Activated CD8-positive, alpha-beta memory T cell treated with anti-CD3 and anti-CD28 coated beads, Interleukin-2, amount 10 ng/mL, durations not matched to agents 7 days and 5 days (primary cell): ENCODE measurements around the gene TGFBR3. TPM values are rescaled to one million over a fixed set of nuclear protein-coding genes. Genes with fewer than 3 reads are reported as not detected.
A peak's percentile ranks its signal among the peaks of the same experiment; 100 is the strongest.

Source experiments
- ATAC-seq: fragments of 150-1000 bp; cut with Tn5 transposase; one replicate; pipeline ENCODE4 v1.10.0; 2021; ENCODE audit warnings: moderate library complexity
- CTCF ChIA-PET: fragments of 350-600 bp; sonication (Branson Sonifier 250); formaldehyde crosslinking; loops from one replicate; lab custom pipeline; 2021; ENCODE audit warnings: antibody characterized with exemption; lab: Charles Lee
- DNase-seq: peaks from one replicate; pipeline ENCODE4 v3.0.0-alpha.2; 2020
- H3K27ac Mint-ChIP-seq: one replicate; pipeline ENCODE4 v1.8.0; 2021; ENCODE audit warnings: mild to moderate bottlenecking, mixed read lengths
- H3K27me3 Mint-ChIP-seq: one replicate; pipeline ENCODE4 v1.8.0; 2021; ENCODE audit warnings: mixed read lengths
- H3K36me3 Mint-ChIP-seq: one replicate; pipeline ENCODE4 v1.8.0; 2021; ENCODE audit warnings: mild to moderate bottlenecking, mixed read lengths
- H3K4me1 Mint-ChIP-seq: one replicate; pipeline ENCODE4 v1.8.0; 2021; ENCODE audit warnings: mixed read lengths
- H3K4me3 Mint-ChIP-seq: one replicate; pipeline ENCODE4 v1.8.0; 2021; ENCODE audit warnings: mild to moderate bottlenecking, moderate library complexity, mixed read lengths
- H3K9me3 Mint-ChIP-seq: one replicate; pipeline ENCODE4 v1.8.0; 2022; ENCODE audit warnings: low read depth, mixed read lengths
- total RNA-seq, 2 experiments: library from RNA; stranded (reverse); gene quantifications; one replicate each; pipeline ENCODE4 v1.2.3, GENCODE V29; 2021

The TGFBR3 gene
- total RNA-seq, 2 experiments from 2014 or later, result 10.4 to 25.8 TPM

GRCh38 chr1:91741906-91742305 lies 144.0 kb downstream of the TGFBR3 start:
- H3K4me3 Mint-ChIP-seq, result no peak overlapping the region
- no peaks in the 10 kb centered on the region for H3K27me3 Mint-ChIP-seq
- DNase-seq (no peak), ATAC-seq (no peak)
- H3K4me1 Mint-ChIP-seq, result peaks cover 2% of the 10 kb centered on the region
- peaks cover 50% of the 10 kb centered on the region for H3K36me3 Mint-ChIP-seq
- peaks cover 8% of the 10 kb centered on the region for H3K9me3 Mint-ChIP-seq
- CTCF ChIA-PET, result interaction anchor here (1.4 kb wide), 1 partner anchor 10 kb away, joined by 5 read pairs; no protein-coding TSS in a partner anchor
- no peak overlapping the region for H3K27ac Mint-ChIP-seq

- no peak overlapping the region for H3K27ac Mint-ChIP-seq
- H3K4me1 Mint-ChIP-seq, result peaks cover 2% of the 10 kb centered on the region
- no peak for DNase-seq
These were observed 144.7 kb downstream of the TGFBR3 start for GRCh38 chr1:91741301-91741700.

DNA sequence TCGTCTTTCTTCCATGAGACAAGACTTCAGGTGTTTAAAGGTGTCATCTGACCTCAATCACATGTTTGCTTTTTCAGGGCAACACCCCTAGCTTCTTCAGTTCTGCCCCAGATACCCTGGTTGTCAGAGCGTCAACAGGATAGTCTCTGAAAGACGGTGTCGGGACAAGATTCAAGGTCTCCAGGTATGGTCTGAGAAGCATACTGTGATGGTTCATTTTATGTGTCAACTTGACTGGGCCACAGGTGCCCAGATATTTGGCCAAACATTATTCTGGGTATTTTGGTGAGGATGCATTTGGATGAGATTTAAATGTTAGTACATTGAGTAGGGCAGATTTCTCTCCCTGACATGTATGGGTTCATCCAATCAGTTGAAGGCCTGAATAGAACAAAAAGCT lies 148.3 kb downstream of the TGFBR3 start:
- Mint-ChIP-seq H3K9me3 (peaks cover 2% of the 10 kb centered on the region), H3K27ac (no peak overlapping the region), H3K4me3 (no peak overlapping the region), H3K36me3 (peaks cover 24% of the 10 kb centered on the region), H3K27me3 (no peaks in the 10 kb centered on the region), H3K4me1 (peaks cover 28% of the 10 kb centered on the region)
- DNase-seq (no peak), ATAC-seq (no peak)
- CTCF ChIA-PET, result no interaction called here

More at GRCh38 chr1:91741301-91741700, 144.7 kb downstream of the TGFBR3 start:
- Mint-ChIP-seq H3K27me3 (no peaks in the 10 kb centered on the region), H3K4me3 (no peak overlapping the region), H3K36me3 (peaks cover 44% of the 10 kb centered on the region), H3K9me3 (peaks cover 6% of the 10 kb centered on the region)
- CTCF ChIA-PET, result interaction anchor here (1.4 kb wide), 1 partner anchor 11 kb away, joined by 5 read pairs; no protein-coding TSS in a partner anchor
- no peak for ATAC-seq

DNA sequence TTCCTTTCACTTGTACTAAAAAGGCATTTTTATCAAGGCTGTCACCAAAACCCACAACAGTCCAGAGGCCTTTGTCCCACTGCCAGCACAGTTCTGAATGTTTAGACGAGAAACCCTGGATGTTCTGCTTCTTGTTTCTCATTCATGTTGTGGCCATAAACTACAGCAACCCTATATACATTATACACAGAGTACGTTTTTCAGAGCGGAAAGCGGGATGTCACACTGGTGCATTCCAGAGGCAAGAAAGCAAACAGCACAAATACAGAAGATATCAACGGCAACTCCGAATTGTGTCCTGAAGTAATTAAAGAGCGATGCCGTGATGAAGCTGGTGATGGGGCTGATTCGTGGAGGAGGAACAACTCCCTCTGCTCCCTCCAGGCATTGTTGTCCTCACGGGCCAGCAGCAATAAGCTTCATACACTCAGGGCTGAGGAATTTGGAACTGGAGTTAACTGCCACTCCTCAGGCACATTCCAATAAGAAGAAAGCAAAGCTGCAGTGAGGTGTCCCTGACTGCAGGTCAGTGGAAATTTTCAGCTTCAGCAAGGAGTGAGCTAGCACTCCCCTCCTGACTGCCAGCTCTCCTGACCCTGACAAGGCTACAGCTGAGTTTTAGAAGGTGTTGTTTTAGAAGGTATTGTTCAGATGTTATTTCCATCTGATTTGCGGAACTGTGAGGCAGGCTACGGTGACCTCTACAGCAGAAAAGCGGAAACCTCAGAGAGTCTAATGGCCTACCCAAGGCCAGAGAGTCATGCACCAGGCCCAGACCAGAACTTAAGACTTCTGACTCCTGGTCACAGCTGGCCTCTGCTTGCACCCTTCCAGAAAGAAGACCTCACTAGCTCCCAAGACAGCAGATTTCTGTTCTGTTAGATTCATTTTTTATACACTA lies 149.0 kb downstream of the TGFBR3 start:
- ATAC-seq, result no peak
- no peak for DNase-seq
- H3K27me3 Mint-ChIP-seq, result no peaks in the 10 kb centered on the region
- no peak overlapping the region for H3K27ac Mint-ChIP-seq
- peaks cover under 1% of the 10 kb centered on the region for H3K9me3 Mint-ChIP-seq
- H3K36me3 Mint-ChIP-seq, result peaks cover 20% of the 10 kb centered on the region
- CTCF ChIA-PET, result interaction anchor here (1.0 kb wide), 1 partner anchor 27 kb away, joined by 3 read pairs; no protein-coding TSS in a partner anchor
- H3K4me3 Mint-ChIP-seq, result no peak overlapping the region
- peaks cover 35% of the 10 kb centered on the region for H3K4me1 Mint-ChIP-seq

- Mint-ChIP-seq H3K4me3 (no peak overlapping the region), H3K9me3 (no peaks in the 10 kb centered on the region), H3K27me3 (no peaks in the 10 kb centered on the region), H3K27ac (no peak overlapping the region), H3K4me1 (peaks cover 40% of the 10 kb centered on the region), H3K36me3 (peaks cover 16% of the 10 kb centered on the region)
- CTCF ChIA-PET, result interaction anchor here (1.0 kb wide), 1 partner anchor 28 kb away, joined by 3 read pairs; no protein-coding TSS in a partner anchor
- ATAC-seq, result no peak
- DNase-seq, result no peak
These were observed 149.7 kb downstream of the TGFBR3 start for GRCh38 chr1:91736146-91736714.

DNA sequence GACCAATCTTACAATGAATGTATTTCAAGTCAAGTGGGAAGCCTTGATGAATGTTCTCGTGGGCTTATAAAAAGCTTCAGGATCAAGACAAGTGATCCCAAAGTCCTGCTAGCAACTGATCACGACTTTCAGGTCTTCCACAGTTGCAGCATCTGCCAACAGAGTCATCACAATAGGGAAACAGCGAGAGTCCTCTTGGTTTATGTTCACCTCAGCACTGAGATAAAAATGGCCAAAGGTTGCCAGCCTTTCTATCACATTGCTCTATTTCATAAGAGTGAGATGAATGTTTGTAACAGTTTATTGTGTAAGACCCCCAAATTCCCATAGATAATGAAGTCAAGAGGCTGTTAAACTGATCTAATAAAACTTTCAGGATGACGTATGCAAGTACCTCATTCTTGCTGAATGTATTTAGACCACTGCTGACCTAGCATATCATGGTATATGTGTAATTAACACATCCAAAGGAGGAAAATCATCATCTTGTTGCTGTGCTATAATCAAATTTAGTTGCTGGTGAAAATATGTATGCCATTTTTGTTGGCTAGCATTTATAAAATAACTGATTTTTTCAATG lies 150.6 kb downstream of the TGFBR3 start:
- no peak for DNase-seq
- H3K27ac Mint-ChIP-seq, result no peak overlapping the region
- H3K4me1 Mint-ChIP-seq, result peaks cover 49% of the 10 kb centered on the region
- CTCF ChIA-PET, result no interaction called here
- no peak overlapping the region for H3K4me3 Mint-ChIP-seq
- H3K9me3 Mint-ChIP-seq, result no peaks in the 10 kb centered on the region
- H3K27me3 Mint-ChIP-seq, result no peaks in the 10 kb centered on the region
- peaks cover 16% of the 10 kb centered on the region for H3K36me3 Mint-ChIP-seq
- ATAC-seq, result no peak

DNA sequence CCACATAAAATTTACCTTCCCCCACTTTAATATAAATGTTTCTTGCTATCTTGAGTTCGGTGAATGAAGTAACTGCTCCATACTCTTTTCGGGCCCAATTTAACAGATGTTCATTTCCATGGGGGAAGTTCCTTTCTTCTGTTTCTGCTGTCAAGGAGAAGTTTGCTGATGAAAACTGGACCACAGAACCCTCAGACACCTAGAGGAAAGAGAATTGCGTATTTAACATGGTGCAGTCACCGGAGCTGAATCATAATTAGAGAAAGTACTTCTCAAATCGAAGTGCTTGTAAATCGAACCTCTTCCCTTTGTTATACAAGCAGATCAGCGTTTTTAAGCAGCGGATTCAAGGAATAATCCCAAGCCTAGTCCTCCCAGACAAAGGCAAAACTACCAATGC lies 151.2 kb downstream of the TGFBR3 start:
- ATAC-seq (no peak), DNase-seq (no peak)
- H3K9me3 Mint-ChIP-seq, result no peaks in the 10 kb centered on the region
- no peaks in the 10 kb centered on the region for H3K27me3 Mint-ChIP-seq
- CTCF ChIA-PET, result no interaction called here
- no peak overlapping the region for H3K4me3 Mint-ChIP-seq
- peaks cover 15% of the 10 kb centered on the region for H3K36me3 Mint-ChIP-seq
- no peak overlapping the region for H3K27ac Mint-ChIP-seq
- peaks cover 55% of the 10 kb centered on the region for H3K4me1 Mint-ChIP-seq

GRCh38 chr1:91733108-91733710 lies 152.7 kb downstream of the TGFBR3 start:
- Mint-ChIP-seq H3K27ac (no peak overlapping the region), H3K27me3 (no peaks in the 10 kb centered on the region), H3K9me3 (no peaks in the 10 kb centered on the region), H3K4me1 (peaks cover 68% of the 10 kb centered on the region), H3K4me3 (no peak overlapping the region), H3K36me3 (peaks cover 10% of the 10 kb centered on the region)
- DNase-seq, result no peak
- CTCF ChIA-PET, result interaction anchor here (0.6 to 2.3 kb wide), 3 partner anchors 19 to 971 kb away, joined by 3 to 5 read pairs (median 3); no protein-coding TSS in a partner anchor
- no peak for ATAC-seq

DNA sequence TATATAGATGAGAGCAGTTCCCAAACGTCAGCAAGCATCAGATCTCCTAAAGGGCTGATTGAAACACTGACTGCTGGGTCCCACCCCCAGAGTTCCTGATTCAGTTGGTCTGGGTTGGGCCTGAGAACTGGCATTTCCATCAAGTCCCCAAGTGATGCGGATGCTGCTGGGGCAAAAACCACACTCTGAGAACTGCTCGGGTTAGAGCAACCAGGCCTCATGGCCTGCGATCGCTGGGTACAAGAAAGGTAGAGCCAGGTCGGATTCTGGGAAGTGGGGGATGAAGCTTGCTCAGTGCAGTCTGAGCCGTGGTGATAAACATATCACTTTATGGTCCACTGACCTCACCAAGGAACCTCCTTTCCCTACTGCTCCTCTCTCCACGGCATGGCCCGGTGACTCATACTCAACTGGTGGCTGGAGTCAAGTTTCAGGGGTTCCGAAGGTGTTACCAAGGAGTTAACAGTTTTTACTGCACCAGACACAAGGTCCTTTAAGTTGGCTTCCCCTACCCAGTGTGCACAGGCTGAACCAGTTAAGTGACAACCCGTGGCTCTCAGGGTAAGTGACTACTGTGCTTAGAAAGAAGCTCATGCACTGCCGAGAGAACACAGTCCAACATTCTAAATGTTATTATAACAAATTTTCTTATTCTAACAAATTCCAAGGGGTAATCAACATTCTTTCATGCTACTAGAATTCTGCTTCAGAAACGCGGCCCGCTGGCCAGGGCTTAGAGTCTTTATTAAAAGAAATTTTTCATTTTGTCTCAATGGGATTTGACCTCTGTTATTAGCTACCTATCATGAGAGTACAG lies 153.5 kb downstream of the TGFBR3 start:
- Mint-ChIP-seq H3K36me3 (peaks cover 11% of the 10 kb centered on the region), H3K4me1 (peaks cover 68% of the 10 kb centered on the region), H3K27ac (peak overlapping the region; percentile 62), H3K9me3 (no peaks in the 10 kb centered on the region), H3K4me3 (no peak overlapping the region), H3K27me3 (no peaks in the 10 kb centered on the region)
- DNase-seq (peak; percentile 66), ATAC-seq (peak; percentile 50)
- CTCF ChIA-PET, result interaction anchor here (0.6 to 2.3 kb wide), 3 partner anchors 19 to 972 kb away, joined by 3 to 5 read pairs (median 3); no protein-coding TSS in a partner anchor

DNA sequence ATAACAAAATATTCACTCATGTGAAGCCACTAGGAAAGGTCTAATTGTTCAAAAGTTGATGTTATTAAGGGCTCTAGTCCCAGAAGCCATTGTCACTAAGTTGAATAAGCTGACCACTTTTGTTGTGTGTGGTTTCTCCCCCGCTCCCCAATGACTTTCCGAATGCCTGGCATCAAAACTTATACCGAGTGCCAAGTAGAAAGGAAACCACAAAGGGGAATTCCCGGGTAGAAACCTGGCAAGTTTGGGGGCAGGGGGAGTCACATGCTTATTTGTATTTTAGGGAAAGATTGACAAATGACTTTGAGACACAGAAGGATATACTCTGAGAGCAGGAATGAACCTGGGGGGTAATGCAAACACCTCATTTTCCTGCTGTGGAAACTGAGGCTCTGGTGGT lies 154.1 kb downstream of the TGFBR3 start:
- Mint-ChIP-seq H3K27ac (peak overlapping the region; percentile 62), H3K9me3 (no peaks in the 10 kb centered on the region), H3K4me1 (peaks cover 68% of the 10 kb centered on the region), H3K36me3 (peaks cover 11% of the 10 kb centered on the region), H3K4me3 (no peak overlapping the region), H3K27me3 (no peaks in the 10 kb centered on the region)
- CTCF ChIA-PET, result interaction anchor here (0.5 to 2.3 kb wide), 2 partner anchors 20 to 40 kb away, joined by 3 to 5 read pairs; no protein-coding TSS in a partner anchor
- DNase-seq (peak; percentile 51), ATAC-seq (no peak)

GRCh38 chr1:91730801-91731732 lies 154.9 kb downstream of the TGFBR3 start:
- H3K4me3 Mint-ChIP-seq, result no peak overlapping the region
- peaks cover 68% of the 10 kb centered on the region for H3K4me1 Mint-ChIP-seq
- peak; percentile 46 for ATAC-seq
- peaks cover 15% of the 10 kb centered on the region for H3K36me3 Mint-ChIP-seq
- DNase-seq, result peak; percentile 57
- CTCF ChIA-PET, result interaction anchor here (0.5 to 2.3 kb wide), 4 partner anchors 15 to 209 kb away, joined by 3 to 5 read pairs (median 4); no protein-coding TSS in a partner anchor
- H3K9me3 Mint-ChIP-seq, result no peaks in the 10 kb centered on the region
- peak overlapping the region; percentile 71 for H3K27ac Mint-ChIP-seq
- no peaks in the 10 kb centered on the region for H3K27me3 Mint-ChIP-seq
